ENCODE measurements around the gene TTLL7.
A peak's percentile ranks its signal among the peaks of the same experiment; 100 is the strongest.

TTLL7 gene

GRCh38 chr1:83883979-83884378 is 115.0 kb downstream of the TTLL7 start:
- no peak for DNase-seq (ENCODE audit: low read depth, low spot score)

GRCh38 chr1:83882906-83883305 is 116.0 kb downstream of the TTLL7 start:
- DNase-seq (ENCODE audit: low read depth, low spot score) = no peak

GRCh38 chr1:83872515-83872914 is 126.4 kb downstream of the TTLL7 start:
- DNase-seq (ENCODE audit: low read depth, low spot score) = no peak

- DNase-seq (ENCODE audit: low read depth, low spot score) = no peak
These were observed 133.9 kb downstream of the TTLL7 start for GRCh38 chr1:83864991-83865390.

- DNase-seq (ENCODE audit: low read depth, low spot score) = peak; percentile 51
These were observed 138.3 kb downstream of the TTLL7 start for GRCh38 chr1:83860490-83861221.

GRCh38 chr1:83857716-83858115 is 141.2 kb downstream of the TTLL7 start:
- DNase-seq (ENCODE audit: low read depth, low spot score) = no peak

- no peak for DNase-seq (ENCODE audit: low read depth, low spot score)
These were observed 141.8 kb downstream of the TTLL7 start for GRCh38 chr1:83857103-83857502.

GRCh38 chr1:83856381-83856780 is 142.6 kb downstream of the TTLL7 start:
- DNase-seq (ENCODE audit: low read depth, low spot score) = no peak

GRCh38 chr1:83854456-83854855 is 144.5 kb downstream of the TTLL7 start:
- DNase-seq (ENCODE audit: low read depth, low spot score) = no peak

GRCh38 chr1:83850834-83851233 is 148.1 kb downstream of the TTLL7 start:
- DNase-seq (ENCODE audit: low read depth, low spot score) = no peak

GRCh38 chr1:83849191-83850061 is 149.5 kb downstream of the TTLL7 start:
- DNase-seq (ENCODE audit: low read depth, low spot score) = no peak

GRCh38 chr1:83846138-83846537 is 152.8 kb downstream of the TTLL7 start:
- no peak for DNase-seq (ENCODE audit: low read depth, low spot score)

- no peak for DNase-seq (ENCODE audit: low read depth, low spot score)
These were observed 153.4 kb downstream of the TTLL7 start for GRCh38 chr1:83845437-83846071.

- no peak for DNase-seq (ENCODE audit: low read depth, low spot score)
These were observed 154.4 kb downstream of the TTLL7 start for GRCh38 chr1:83844546-83844945.

- no peak for DNase-seq (ENCODE audit: low read depth, low spot score)
These were observed 159.3 kb downstream of the TTLL7 start for GRCh38 chr1:83839566-83840173.

- no peak for DNase-seq (ENCODE audit: low read depth, low spot score)
These were observed 160.4 kb downstream of the TTLL7 start for GRCh38 chr1:83838573-83838972.

GRCh38 chr1:83836543-83836942 is 162.4 kb downstream of the TTLL7 start:
- DNase-seq (ENCODE audit: low read depth, low spot score) = no peak

GRCh38 chr1:83834621-83835264 is 164.2 kb downstream of the TTLL7 start:
- no peak for DNase-seq (ENCODE audit: low read depth, low spot score)

- no peak for DNase-seq (ENCODE audit: low read depth, low spot score)
These were observed 166.7 kb downstream of the TTLL7 start for GRCh38 chr1:83832194-83832593.

- no peak for DNase-seq (ENCODE audit: low read depth, low spot score)
These were observed 169.8 kb downstream of the TTLL7 start for GRCh38 chr1:83829106-83829505.

- no peak for DNase-seq (ENCODE audit: low read depth, low spot score)
These were observed 170.5 kb downstream of the TTLL7 start for GRCh38 chr1:83828456-83828855.

- no peak for DNase-seq (ENCODE audit: low read depth, low spot score)
These were observed 171.2 kb downstream of the TTLL7 start for GRCh38 chr1:83827741-83828140.
